Measurements from ENCODE around the gene AK8.

Gene AK8

DNA sequence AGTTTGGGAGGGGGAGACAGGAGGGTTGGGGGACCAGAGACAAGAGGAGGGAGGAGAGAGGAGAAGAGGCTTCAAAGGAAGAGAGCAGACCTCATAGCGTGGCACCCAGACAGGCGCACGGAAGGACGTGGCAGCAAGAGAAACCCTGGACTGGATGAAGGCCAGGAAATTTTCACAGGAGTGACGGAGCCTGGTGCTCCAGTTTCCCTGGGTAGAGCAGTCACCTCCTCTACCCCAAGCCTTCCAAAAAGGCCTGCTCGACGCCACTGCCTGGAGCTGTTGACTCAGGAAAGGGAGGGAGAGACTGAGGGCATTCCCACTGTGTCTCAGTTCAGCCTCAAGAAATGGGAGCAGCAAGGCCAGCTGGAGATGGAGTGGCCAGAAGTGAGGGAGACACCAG is 19.3 kb downstream of the AK8 start:
- no peak for DNase-seq (ENCODE audit: low read depth, low spot score)

DNA sequence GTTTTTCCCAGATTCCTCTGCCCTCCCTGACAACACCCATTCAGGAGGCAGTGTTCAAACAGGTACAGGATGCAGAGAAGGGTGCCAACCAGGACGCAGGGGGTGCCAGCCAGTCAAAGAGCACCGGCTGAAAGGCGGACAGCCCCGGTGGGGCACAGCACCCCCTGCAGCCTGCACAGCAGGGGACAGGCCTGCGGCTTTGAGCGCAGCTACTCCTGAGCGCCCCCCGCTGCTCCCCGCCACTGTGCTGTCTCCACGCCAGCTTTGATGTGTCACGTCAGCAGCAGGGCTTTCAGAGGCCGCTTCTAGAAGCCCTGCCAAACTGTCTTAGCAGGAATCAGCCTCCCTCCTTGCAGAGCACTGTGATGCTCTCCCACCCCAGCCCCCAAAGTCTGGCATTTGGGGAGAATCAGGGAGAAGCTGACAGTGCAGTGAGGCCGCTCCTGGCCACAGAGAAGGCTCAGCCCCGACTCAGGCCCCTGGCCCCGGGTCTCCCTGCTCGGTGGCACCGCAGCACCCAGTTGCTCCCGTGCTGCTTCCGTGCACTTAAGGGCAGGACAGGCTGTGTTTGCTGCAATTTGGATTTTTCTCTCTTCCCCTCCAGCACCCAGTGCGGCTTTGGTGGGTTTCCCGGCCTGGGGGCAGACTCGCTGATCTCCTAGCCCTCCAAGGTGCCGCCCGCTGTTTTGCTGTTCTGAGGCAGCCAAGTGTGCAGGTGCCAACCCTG is 20.3 kb downstream of the AK8 start:
- DNase-seq (ENCODE audit: low read depth, low spot score) = no peak

DNA sequence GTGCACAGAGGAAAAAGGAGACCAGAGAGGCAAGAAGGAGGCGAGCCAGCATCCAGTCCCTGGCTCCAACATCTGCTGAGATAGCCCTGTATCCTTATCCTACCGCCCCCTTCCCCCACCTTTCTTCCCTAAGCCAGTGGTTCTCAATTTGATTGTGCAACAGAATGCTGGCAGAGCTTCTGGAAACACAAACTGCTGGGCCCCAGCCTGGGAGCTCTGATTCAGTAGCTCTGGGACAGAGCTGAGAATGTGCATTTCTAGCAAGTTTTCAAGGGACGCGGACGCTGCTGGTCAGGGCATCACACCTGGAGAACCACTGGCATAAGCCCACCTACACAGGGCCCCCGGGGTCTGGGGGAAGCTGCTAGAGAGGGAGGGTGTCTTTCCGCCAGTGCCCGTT is 21.1 kb downstream of the AK8 start:
- DNase-seq (ENCODE audit: low read depth, low spot score) = no peak

- no peak for DNase-seq (ENCODE audit: low read depth, low spot score)
Observed at GRCh38 chr9:132855904-132856303, 22.2 kb downstream of the AK8 start.

GRCh38 chr9:132854832-132855231 is 23.3 kb downstream of the AK8 start:
- DNase-seq (ENCODE audit: low read depth, low spot score) = no peak

GRCh38 chr9:132853482-132853881 is 24.6 kb downstream of the AK8 start:
- no peak for DNase-seq (ENCODE audit: low read depth, low spot score)

DNA sequence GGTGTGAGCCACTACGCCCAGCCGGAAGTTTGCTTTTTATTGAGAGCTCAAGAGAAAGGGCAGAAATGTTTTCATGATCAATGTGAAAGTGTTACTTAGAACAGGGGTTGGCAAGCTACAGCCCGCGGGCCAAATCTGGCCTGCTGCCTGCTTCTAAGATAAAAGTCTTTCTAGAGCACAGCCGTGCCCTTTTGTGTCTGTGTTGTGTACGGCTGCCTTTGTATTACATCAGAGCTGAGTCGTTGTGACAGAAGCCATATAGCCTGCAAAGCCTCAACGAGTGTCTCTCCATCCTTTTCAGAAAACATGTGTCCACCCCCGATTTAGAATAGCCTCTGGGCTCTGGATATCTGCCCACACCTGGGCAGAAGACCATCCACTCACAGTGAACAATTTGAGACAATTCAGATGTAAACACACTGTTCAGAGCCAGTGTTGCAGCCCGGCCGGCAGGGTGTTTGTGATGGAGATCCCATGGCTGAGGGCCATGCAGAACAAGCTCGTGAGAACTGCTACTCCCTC is 28.8 kb downstream of the AK8 start:
- no peak for DNase-seq (ENCODE audit: low read depth, low spot score)

DNA sequence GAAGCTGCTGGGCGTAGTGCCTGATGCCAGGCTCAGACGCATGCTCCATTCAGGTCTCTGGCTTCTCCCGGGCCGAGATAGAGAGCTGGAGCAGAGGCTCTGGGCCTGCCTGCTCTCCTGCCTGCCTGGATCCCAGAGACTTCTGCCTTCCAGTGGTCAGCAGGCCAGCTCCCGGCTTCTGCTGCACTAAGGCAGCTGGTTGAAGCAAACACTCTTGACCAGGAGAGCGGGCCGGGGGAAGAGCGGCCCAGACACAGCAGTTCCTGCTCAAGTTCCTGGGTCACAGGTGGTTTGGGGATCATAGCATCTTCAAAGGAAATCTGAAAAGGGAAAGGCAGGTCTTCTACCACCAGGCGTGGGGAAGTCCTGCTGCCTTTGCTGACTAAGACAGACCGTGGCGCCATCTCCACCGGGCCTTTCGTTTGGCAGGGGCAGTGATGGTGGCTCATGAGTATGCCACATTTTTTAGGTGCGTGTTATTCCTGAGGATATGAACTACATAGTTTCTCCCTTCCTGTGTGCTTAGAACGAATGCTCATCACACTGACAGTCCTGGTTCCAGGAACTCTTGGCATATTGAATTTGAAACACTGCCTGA is 31.1 kb downstream of the AK8 start:
- no peak for DNase-seq (ENCODE audit: low read depth, low spot score)

- no peak for DNase-seq (ENCODE audit: low read depth, low spot score)
Observed at GRCh38 chr9:132846109-132846917, 31.8 kb downstream of the AK8 start.

- no peak for DNase-seq (ENCODE audit: low read depth, low spot score)
Observed at GRCh38 chr9:132842124-132843044, 35.7 kb downstream of the AK8 start.

DNA sequence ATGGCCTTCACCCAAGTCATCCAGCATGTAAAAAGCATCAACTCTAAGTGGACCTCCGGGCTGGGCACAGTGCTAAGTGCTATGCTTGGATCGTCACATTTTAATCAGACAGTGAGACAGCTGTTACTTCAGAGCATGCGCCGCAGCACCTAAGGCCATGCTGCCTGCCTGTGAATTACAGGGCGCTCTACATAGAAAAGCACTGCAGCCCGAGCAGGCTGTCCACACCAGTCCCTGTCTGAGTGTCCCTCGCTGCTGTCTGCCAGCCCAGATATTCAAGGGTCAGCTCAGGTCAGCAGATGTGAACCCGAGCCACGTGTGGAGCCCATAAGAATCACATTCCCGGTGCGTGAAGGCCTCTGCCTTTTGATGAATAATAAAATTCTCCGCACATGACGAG is 37.1 kb downstream of the AK8 start:
- DNase-seq (ENCODE audit: low read depth, low spot score) = no peak

- DNase-seq (ENCODE audit: low read depth, low spot score) = no peak
Observed at GRCh38 chr9:132838291-132838690, 39.8 kb downstream of the AK8 start.

- DNase-seq (ENCODE audit: low read depth, low spot score) = no peak
Observed at GRCh38 chr9:132837501-132838286, 40.4 kb downstream of the AK8 start.

DNA sequence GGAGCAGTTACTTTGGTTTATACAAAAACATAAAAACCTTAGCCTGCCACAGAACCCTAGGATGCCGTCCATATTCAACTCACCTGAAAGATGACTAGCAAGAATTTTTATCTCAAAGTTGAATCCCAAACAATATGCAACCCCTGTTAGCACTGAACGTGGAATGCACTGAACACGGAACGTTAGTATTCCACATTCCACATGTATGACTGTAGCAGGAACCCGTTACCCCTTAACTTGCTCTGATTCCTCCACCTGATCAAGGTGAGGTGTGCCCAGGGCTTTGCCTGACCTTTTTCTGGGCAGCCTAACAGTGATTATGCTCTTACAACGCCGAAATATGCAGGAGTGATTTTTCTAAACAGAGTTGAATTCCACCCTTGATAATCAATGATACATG is 43.7 kb downstream of the AK8 start:
- no peak for DNase-seq (ENCODE audit: low read depth, low spot score)

DNA sequence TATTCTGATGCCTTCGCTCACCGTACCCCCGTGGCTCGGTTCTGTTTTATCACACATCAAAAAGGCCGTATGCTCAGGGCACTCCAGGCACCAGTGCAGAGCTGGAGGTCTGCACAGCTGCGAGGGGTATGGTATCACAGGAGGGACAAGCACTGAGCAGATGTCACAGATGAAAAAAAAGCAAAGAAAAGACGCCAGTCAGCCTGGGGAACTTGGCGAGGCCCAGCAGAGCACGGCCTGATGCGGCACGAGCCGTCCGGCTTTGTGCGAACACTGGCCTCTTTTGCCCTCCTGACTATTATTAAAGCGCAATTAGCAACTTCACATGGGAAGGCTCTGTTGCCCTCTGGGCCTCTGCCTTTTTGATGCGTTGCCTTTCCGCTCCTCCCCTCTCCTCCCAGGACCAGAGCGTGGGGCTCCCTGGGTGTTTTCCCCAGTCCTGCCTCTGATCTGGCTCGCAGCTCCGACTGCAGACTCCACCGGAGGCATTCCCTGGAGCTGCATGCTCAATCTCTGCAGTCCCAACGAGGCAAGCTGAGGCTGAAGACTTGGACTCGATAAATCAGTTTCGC is 44.4 kb downstream of the AK8 start:
- DNase-seq (ENCODE audit: low read depth, low spot score) = no peak

DNA sequence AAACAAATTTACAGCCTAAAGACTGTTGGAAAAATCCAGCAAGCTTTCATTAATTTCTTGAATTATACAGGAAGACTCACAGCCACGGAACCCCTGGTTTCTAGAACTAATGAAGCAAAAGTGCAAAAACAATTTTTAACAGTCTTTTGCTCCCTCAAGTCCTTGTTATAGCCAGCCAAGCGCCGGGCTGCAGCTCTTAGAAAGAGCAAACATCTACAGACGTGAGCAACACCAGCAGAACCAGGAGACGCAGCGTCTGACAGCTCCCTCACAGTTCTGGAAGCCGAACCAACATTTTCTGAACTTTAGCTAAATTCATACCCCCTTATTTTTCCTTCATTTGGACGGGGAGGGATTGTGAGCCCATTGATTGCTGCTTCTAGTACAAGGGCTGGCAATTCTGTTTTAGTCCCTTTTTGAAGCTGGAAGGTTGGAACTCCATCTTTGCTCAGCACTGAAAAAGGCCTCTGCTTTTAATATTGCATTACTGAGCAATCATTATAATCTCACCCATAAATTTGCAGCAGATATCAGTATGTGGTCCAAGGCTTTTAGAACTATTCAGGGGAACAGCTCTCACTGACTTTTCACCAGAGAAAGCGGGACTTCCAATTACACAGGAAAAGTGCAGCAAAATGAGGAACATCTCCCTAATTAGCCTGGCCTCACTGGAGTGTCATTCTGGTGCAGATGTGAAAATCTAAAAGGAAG is 45.8 kb downstream of the AK8 start:
- no peak for DNase-seq (ENCODE audit: low read depth, low spot score)

GRCh38 chr9:132828201-132828770 is 49.8 kb downstream of the AK8 start:
- DNase-seq (ENCODE audit: low read depth, low spot score) = no peak

GRCh38 chr9:132827366-132827765 is 50.7 kb downstream of the AK8 start:
- DNase-seq (ENCODE audit: low read depth, low spot score) = no peak

- DNase-seq (ENCODE audit: low read depth, low spot score) = no peak
Observed at GRCh38 chr9:132826621-132827365, 51.3 kb downstream of the AK8 start.
